CD1c-positive myeloid dendritic cell (primary cell): ENCODE data around the gene RILP.
A peak's percentile ranks its signal among the peaks of the same experiment; 100 is the strongest.

ENCODE experiments used
- DNase-seq: peaks from one replicate; pipeline ENCODE4 v3.0.0-alpha.2; 2016; ENCODE audit errors: extremely low spot score

Gene RILP

DNA sequence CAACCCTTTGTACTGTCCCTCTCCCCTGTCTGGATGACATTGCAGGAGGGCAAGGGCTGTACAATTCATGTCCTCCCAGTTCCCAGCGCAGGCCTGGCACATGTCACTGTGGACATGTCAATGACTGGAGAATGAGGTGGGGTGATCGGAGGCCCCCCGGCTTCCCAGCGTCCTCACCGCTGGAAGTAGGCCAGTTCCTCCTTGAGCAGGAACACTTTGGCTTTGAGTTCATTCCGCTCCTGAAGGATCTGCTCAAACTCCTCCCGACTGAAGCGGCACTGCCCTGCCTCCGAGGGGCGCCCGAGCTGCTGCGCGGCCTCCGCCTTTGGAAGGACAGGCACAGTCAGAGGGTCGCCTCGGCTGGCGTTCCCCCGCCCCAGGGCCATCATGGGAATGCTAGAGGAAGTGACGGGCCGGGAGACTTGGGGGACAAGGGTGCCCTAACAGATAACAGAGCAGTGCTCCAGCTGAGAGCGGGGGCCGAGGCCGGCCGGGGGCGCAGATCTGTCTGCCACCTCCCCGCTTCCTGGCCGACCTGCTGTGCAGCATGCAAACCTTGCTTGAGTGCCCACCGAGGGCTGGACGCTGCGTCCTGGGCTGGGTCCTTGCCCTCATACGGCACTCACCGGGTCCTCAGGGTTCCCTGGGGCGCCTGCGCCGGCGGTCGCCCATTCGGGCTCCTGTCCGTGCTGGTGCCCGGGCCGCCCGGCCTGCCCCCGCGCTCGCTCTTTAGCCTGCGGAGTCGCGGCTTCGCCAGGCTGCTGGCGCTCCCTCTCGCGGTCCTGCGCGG, 1.3 kb downstream of the RILP start:
- DNase-seq, result peak; percentile 38

DNA sequence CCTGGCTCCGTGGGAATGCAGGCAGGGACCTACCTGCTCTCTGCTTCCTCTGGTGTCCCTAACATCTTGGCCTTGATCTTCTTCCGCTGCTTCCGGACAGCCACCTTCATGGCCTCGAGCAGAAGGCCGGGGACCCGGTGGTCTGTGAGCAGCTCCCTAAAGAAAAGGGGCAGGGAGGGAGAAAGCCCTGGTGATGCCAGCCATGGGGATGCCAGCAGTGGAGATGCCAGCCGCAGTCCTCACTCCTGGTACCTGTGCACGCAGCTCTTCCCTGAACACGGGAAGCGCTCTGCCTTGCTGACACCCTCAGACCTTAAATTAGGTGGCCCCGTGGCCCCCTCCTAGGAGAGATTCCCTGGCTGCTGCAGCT, 1.9 kb downstream of the RILP start:
- DNase-seq, result no peak

DNA sequence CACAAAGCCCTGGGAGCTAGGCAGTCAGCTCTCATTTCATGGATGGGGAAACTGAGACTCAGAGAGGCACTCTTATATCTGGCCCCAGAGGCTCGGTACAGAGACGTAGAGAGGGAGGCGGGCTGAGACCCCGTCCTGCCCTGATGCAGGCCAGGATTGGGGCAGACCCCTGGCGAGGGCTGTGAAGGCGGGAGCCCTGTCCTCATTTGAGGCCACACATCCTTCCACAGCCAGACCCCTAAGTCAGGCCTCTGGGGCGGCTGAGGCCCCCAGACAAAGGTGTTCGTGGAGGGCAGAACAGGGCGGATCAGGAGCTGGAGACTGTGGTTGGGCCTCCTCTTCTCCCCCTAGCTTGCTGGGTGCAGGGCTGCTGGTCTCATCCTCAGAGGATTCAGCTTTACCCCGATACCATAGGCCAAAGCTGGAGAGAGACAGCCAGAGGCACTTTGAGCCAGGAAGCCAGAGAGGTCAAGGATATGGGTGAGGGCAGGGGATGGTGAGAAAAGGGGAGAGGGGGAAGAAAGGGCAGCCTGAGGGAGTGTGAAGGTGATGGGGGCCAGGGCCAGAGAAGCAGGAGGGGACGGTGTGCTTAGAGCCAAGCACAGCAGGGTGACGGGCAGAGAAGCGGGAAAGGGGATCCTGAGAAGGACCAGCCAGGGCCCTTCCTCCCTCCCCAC, 3.3 kb downstream of the RILP start:
- no peak for DNase-seq

DNA sequence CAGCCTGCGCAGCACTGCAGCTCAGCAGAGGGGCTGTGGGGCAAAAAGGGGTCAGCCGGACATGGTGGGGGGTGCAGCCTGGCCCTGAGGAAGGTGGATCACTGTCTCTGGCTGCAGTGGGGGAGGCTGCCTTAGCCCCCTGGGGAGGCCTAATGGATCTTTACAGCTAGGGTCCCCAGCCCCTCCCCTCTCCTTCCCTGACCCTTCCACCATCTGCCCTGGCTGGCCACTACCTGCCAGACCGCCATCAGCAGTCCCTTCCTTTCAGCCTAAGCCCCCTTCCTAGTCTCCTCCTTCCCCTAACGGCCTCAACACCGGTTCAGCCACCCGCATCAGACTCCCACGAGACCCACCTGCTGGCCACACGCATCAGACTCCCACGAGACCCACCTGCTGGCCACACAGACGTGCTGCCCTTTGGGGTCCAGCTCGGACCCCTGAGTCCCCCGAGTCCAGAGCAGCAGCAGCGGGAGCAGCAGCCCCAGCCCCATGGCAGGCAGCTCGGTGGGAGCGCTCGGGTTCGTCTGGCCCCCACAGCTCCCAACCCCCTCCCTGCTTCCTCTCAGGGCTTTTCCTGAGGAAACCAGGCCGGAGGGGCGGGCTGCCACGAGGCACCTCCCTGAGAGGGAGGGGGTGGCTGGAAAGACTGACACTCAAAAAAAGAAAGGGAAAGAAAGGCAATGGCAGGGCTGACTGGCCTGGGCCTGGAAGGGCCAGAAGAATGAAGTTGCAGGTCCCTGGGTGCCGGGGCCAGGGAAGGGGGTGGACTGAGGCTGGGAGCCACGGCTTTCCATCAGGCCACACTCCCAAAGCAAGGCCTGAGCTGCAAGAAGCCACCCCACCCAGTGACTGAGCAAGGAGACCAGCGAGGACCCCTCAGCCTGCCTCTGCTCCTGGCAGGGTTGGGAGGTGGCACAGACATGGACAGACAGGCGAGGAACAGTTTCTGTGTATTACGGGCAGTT, 4.2 kb downstream of the RILP start, which contains the start of gene SCARF1:
Gene SCARF1 (minus strand): TSS at position 526 of the 965 bp plus-strand sequence. CDS start 35 bp downstream, at position 491.
- DNase-seq, result peak; percentile 55

DNA sequence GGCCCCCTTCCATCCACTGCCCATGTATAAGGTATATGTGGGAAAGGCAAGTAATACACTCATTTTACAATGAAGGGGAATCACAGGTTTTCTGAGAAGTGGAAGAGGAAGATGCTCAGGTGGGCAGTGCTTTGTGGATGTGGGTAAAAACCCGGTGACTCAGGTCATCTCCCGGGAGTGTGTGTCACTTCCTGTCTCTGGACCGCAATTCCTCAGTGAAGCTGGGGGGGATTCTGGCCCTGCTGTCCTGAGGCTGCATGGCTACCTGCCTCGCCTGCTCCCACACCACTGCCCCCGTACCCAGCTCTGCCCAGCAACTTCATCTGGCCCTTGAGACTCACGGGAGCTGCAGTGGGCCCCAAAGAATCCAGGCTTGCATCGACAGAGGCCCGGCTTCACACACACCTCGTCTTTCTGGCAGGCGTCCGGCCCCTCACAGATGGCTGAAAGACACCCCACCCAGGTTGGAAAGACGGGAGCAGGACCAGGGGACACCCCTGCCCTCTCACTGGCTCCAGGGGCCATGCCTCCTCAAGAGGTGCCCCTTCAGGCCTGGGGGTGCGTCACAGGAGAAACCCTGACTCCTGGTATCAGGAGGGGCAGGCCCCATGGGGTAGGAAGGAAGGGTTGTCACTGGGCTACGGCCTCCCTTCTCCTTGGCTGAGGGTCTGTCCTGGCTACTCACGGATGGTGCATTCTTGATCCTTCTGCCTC, 5.0 kb downstream of the RILP start:
- peak; percentile 82 for DNase-seq

DNA sequence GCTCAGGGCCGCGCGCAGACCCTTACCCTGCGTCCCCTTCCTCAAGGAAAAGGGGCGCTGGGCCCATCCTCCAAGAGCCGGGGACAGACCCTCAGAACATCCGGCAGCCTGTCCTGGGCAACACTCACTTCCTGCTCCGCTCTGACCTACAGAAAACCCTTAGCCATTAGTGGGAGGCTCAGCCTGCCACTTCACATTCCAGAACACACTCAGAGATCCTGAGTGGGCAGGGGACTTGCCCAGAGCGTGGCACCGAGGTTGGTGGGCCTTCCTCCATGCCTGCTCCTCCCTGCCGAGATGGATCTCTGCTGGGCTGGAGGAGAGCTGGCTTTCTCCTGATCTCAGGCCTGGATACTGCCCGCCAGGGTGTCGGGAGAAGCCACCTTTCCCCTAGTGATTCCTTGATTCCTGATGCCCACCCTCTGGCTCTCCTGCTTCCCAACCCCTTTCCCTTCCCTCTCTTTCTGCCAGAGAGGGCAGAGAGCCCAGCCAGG, 5.6 kb downstream of the RILP start:
- peak; percentile 63 for DNase-seq

DNA sequence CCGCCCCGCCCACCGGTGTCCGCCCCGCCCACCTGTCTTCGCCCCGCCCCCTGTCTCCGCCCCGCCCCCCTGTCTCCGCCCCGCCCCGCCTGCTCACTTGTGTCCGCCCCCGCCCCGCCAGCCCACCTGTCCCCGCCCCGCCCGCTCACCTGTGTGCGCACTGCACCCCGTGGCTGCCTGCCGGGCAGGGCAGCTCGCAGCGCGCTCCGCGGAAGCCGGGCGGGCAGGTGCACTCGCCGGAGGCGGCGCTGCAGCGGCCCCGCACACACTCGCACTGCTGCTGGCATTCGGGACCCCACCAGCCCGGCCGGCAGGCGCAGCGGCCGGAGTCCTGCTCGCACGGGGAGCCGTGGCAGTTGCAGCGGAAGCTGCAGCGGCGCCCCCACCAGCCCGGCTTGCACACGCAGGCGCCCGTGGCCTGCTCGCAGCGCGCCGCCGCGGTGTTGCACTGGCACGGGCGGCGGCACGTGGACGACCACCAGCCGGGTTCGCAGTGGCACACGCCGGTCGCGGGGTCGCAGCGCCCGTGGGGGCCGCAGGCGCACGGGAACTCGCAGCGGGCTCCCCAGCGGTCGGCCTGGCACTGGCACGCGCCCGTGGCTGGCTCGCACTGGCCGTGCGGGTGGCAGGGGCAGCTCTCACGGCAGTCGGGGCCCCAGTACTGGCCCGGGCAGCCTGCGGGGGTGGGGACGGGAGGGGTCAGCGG, 6.2 kb downstream of the RILP start:
- peak; percentile 62 for DNase-seq

DNA sequence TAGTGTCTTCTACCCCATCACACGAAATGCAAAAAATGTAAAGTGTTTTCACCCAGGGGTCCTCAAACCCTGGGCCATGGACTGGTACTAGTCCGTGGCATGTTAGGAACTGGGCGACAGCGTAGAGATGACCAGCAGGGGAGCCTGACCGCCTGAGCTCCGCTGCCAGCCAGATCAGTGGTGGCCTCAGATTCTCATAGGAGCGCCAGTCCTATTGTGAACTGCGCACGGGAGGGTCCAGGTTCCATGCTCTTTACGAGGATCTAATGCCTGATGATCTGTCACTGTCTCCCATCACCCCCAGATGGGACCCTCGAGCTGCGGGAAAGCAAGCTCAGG, 8.6 kb downstream of the RILP start:
- no peak for DNase-seq

DNA sequence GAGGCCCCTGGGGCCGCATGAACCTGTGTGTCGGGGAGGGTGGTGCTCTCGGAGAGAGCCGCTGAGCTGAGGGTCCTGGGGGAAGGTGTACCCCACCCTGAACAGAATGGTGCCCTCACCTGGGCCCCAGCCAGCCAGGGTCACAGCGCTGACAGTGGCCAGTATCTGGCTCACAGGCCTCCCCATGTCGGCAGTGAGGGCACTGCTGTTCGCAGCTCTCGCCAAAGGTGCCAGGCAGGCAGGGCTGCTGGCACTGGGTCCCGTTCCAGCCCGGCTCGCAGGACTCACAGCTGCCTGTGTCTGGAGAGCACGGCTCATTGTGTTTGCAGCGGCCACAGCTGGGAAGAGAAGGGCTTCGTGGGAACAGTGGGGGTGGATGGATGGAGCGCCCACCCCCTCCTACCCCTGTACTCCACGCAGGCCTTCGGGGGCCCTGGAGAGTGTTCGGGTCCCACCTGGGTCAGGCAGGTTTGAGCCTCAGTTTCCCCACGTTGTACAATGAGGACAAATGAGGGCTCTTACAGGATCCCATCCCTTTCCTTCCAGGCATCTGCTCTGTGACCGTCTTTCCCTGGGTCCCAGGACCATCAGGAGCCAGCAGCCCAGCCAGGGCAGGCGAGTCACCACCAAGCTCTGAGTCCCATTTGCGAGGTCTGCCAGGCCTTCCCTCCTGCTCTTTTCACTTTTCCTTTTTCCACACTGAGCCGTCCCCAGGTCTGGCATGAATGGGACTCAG, 9.2 kb downstream of the RILP start:
- no peak for DNase-seq

DNA sequence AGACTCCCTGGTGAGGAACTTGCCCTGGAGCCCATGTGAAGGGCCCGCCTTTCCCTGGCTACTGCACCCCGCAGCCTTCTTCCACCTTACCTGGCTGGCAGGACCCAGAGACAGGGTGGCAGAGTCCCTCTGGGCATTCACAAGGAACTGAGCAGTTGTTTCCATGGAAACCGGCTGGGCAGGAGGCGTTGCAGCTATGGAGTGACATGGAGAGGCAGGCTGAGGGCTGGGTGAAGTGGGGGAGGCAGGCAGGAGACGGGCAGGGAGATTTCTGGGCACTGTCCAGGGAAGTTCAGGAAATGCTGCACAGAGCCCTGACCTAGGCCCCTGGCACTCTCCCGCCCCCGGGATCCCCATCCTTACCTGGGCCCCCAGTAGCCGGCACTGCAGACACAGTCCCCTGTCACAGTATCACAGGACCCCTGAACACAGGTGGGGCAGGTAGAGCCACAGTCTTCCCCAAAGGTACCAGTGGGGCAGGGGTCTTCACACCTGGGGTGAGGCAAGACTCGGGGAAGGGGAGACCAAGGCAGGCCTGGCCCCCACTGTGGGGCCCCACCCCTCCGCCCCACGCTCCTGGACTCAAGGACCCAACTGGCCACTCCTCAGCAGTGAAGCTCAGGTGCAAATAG, 10.0 kb downstream of the RILP start:
- peak; percentile 24 for DNase-seq

DNA sequence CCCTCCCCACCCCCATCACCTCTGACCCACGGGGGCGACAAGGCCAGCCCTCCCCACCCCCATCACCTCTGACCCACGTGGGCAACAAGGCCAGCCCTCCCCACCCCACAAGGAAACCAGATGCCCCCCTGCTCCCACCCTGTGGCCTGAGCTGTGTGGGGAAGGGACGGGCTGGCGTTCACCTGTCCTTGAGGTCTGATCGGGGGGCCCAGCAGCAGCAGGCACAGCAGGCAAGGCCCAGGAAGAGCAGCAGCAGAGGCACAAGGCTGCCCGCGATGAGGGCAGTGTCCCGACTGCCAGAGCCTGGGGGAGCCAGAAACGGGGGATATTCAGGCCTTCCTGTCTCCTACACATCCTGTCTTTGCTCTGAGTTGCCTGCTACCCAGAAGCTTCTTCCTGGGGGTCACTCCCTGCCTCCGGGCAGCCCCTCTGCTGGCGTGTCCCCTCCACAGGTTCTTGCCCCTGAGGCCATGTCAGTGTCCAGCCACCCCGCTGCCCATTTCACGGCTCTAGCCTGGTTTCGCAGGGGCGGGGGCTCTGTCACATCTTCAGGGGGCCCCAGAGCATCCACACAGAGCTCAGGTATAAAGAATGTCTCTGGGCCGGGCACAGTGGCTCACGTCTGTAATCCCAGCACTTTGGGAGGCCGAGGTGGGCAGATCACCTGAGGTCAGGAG, 10.9 kb downstream of the RILP start:
- DNase-seq, result no peak

DNA sequence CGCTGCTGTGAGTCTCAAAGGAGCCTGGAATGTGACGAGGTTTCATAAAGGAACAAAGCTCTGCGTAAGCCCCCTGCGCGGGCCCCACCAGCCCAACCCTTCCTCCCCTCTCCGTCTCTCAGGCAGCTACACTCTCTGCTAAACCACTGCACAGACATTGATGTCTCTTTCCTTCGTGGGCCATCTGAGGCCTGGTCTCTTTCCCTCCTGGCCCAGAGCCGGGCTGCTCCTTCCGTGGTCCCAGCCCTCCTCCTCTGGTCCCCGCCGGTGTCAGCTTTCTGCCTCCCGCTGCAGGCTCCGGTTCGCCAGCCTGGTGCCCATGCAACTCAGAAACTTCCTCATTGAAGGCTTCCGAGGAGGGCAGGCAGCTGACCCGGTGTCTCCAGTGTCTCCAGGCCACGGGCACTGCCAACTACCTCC, 11.5 kb downstream of the RILP start:
- DNase-seq, result no peak

DNA sequence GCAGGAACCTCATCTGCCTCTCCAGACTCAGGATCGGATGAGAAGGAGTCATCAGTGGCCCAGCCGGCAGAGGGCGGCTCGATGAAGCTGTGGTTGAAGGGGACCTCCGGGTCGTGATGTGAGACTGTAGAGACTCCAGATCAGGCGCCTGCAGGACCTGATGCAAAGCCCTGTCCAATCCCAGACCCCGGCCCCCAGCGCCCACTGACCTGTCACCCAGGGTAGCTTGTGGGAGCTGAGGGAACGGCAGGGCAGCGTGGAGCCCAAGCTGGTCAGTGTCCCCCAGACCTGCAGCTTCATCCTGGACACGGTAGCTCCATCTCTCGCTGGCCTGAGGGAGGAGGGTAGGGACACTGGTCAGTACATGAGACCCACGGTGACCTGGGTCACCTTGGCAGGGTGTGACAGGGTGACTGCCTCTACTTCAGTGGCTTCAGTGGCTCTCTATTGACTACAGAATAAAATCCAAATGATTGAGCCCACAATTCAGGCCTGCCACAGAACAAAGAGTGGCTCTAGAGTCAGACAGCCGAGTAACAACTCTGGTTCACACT, 12.9 kb downstream of the RILP start:
- no peak for DNase-seq

DNA sequence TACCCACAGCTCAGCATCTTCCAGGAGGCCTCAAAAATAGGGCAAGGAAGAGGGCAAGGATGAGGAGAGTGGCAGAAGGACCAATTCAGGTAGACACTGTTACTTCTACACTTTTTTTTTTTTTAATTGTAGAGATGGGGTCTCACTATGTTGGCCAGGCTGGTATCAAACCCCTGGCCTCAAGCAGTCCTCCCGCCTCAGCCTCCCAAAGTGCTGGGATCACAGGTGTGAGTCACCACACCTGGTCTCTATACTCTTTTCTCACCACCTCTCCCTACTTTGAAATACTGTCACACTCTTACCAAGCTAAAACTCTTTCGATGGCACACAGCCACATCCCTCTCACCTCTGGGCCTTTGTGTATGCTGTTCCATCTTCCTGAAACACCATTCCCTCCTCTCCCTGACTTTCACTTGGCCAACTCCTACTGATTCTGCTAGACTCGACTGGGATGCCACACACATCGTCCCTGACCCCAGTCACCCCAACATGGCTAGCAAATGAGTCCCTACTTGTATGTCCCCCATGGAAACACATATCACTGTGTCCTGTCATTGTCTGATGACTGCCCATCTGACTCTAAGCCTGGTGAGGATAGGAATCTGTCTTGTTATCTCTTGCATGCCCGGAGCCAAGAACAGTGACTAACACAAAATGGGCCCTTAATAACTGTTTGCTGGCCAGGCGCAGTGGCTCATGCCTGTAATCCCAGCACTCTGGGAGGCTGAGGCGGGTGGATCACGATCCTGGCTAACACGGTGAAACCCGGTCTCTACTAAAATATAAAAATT, 13.8 kb downstream of the RILP start:
- no peak for DNase-seq

DNA sequence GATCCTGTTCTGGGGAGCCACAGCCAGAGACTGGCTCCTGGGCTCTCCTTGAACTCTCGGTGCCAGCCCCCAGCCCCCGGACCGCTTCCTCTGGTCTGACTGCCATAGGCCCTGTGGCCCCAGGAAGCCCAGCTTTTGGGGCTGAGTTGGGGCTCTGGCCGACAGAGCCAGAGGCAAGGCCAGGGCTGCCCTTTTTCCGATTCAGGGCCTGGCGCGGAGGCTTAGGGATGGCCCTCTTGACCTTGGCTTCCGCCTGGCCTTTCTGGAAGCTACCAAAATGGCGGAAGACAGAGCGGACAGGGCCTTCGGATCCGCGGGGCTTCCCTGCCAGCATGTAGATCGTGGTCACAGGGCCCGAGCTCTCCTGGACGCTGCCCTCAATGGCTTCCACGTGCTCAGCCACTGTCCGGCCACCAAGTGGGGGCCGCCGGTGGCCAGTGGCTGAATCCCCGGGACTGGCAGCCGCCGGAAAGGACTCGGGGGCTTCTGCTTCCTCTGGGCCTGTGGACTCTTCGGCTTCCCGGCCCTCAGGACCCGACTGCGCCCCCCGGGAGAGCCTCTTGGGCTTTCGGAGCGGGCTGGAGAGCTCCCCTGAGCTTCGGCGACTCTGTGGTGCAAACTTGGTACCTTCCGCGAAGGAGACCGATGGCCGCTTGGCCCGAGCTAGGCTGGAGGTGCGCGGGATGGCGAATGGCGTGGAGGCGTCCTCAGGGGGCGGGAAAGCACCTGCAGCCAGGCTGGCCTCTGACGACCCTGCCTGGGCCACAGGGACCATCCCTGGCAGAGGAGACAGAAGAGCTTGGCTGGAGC, 14.6 kb downstream of the RILP start:
- DNase-seq, result no peak

DNA sequence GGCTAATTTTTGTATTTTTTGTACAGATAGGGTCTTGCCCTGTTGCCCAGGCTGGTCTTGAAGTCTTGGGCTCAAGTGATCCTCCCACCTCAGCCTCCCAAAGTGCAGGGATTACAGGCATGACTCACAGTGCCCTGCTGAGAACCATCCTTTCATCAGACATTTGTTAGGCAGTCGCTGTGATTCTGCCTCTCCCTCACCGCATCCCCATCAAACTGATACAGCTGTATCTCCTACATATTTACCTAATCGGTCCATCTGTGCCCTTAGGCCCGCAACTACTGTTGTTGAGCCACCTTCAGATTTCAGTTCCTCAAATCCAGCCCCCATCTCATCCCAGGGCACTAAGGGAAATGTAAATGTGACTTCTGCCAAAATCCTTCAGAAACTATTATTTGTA, 19.0 kb downstream of the RILP start:
- DNase-seq, result peak; percentile 51
